ENCODE measurements around the gene SHROOM2.
A peak's percentile ranks its signal among the peaks of the same experiment; 100 is the strongest.

The SHROOM2 gene

DNA sequence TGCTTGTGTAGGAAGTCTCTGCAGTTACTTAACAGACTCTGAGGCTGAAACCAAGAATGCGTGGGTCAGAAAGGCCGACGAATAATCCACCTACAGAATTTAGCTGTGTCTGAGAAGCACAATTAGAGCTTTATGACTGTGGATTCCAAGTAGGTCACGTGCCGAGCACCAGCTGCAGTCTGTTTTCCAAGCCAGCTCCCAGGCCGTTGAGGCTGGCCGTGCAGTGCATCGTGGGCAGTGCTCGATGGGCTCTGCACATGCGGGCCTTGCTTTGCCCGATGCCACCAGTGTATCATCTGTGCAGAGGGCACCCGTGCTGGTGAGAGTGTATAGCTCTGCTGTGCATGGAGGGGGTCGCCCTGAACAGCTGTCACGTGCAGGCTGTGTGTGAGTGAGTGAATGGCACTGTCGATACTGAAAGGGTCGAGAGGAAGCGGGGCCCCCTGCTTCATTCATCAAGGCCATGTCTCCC lies 113.4 kb downstream of the SHROOM2 start:
- no peak for DNase-seq (ENCODE audit: low read depth, low spot score)

DNA sequence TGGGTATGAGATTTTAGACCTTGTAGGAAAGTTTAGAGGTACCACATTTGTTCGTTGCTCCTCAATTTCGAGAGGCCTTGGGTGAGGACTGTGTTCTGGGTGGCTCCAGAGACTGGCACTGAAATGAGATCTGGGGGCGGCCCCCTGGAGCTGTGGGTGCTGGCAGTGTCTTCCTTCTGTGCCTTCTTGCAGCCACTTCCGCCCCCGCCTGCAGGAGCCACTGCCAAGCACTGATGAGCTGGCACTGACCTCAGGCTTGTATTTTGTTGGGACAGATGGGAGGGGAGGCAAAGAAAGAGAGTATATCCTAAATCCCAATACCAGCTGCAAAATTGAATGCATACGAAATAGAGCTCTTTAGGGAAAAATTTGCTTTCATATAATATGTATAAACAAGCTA lies 116.4 kb downstream of the SHROOM2 start:
- no peak for DNase-seq (ENCODE audit: low read depth, low spot score)

DNA sequence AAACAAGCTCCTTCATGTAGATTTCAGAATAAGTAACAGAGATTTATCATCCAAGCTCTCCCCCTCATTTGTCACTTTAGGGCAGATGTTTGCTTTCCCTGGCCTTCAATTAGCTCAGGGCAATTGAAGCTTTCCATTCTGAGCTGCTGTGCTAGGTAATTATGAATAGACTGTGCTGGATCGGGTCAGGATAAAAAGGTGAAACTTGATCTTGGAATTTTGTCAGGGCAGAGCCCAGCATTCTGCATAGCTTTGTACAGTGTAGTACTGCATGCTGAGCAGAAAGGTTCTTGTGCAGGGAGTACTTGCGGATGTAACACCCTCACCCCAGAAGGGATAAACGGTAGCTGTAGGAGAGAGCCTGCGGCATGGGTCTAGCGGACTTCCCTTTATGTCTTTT lies 116.9 kb downstream of the SHROOM2 start:
- no peak for DNase-seq (ENCODE audit: low read depth, low spot score)

DNA sequence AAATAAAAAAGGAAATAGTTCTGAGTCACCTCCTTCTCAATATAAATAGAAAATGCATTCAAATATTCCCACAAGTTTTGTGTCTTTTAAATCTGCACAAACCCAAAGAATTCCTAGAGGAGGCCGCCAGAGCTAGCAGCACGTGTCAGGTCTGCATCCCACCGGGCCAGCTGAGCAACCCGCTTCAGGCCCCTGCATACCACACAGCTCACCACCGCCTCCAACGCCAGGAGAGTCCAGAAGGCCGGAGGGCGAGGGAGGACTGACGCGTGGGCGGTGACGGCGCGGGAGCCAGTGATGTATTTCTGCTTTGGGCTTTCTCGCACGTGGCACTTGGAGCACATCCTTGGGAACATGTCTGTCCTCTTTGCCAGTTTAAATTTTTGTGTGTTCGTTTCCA lies 119.1 kb downstream of the SHROOM2 start:
- DNase-seq (ENCODE audit: low read depth, low spot score) = no peak

DNA sequence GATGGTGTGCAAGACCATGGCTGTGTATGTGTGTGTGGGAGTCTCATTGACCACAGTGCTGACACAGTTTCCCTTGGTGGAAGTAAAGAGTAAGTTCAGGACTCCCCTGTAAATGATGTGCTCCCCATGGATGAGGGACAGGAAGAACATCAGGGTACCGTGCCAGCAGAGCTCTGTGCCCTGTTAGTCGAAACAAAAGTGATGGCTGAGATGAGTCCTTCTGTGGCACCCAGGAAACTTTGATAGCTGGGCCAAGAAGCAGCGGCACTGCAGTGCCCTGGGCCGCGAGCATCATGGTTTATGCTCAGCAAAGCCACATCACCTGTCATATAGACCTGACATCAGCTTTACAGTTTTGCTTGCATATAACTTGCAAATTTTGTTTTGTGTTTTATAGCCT lies 119.5 kb downstream of the SHROOM2 start:
- no peak for DNase-seq (ENCODE audit: low read depth, low spot score)

DNA sequence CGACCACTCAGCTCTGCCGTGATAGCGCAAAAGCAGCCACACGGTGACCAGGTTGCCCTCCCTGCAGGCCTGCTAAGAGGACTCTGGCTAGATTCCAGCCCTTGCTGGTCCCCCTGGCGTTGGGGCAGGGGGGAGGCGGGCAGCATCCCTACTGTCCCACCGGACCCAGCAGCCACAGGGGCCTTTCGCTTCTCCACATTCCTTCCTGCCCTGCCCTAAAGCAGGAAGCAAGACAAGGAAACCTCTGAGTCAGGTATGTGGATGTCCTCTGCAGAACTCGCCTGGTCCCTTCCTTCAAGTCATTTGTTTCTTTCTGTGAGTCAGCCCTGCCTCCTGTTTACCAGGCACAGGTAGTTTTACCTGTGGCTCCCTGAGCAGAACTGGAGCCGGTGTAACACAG lies 120.7 kb downstream of the SHROOM2 start:
- DNase-seq (ENCODE audit: low read depth, low spot score) = no peak

DNA sequence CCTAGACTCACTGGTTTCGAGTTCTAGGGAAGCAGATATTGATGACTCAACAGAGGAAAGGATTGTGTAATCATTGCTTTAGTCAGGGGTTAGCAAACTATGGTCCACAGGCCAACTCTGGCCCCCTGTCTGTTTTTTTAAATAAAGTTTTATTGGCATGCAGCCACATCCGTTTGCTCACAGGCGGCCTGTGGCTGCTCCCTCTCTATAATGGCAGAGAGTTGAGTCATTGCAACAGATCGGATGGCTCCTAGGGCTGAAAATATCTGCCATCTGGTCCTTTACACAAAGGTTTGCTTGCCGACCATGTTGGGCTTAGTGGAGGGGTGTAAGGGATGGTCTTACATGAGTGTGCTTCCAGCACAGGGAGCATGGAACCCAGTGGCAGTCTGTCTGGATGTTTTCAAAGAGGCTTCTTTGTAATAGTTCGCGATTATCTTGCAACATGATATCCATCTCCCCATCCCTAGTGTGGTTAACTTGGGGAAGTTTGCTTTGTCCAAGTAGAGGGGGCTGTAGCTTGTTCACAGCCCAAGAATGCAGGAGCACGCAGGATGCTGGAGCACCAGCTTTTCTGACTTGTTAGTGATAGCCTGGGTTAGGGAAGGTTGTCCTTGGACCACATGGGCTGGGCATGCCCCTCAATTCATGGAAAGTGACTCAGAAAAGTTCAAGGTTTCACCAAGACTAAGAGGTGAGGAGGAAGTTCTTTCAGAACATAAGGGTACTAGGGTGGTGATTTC lies 121.6 kb downstream of the SHROOM2 start:
- no peak for DNase-seq (ENCODE audit: low read depth, low spot score)

DNA sequence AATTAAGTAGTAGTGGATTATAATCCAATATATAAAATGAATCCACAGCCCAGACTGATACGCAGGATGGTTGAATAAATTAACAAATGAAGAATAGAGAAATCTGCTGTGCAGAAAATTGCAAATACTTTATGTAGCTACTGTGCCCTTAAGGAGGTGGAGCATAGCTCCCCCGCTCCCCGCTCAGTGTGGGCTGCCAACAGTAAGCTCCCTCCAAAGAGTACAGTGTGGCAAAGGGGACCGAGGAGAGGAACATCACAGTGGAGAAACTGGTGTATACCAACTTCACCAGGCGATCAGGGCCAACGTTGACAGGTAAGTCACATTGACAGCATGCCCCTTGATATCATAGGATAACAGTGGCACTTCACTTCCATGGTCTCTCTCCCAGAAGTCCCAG lies 123.0 kb downstream of the SHROOM2 start:
- DNase-seq (ENCODE audit: low read depth, low spot score) = no peak

DNA sequence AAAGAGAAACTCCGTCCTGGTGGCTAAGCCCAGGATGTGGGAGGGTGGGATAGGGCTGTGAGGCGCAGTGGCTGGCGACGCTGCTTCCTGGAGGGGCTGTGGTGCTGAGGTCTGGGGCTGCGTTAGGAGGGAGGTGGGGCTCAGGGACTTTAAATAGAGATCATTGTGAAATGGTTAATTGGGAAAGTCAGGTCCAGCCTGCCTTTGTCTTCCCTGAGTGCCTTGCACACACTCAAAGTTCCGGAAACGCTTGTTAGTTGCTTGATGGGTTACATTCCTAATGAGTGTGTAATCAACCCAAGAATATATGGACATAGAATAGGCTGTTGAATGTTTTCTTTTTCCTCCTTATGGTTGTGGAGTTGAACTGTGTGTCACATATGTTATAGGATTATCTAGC lies 125.3 kb downstream of the SHROOM2 start:
- no peak for DNase-seq (ENCODE audit: low read depth, low spot score)

DNA sequence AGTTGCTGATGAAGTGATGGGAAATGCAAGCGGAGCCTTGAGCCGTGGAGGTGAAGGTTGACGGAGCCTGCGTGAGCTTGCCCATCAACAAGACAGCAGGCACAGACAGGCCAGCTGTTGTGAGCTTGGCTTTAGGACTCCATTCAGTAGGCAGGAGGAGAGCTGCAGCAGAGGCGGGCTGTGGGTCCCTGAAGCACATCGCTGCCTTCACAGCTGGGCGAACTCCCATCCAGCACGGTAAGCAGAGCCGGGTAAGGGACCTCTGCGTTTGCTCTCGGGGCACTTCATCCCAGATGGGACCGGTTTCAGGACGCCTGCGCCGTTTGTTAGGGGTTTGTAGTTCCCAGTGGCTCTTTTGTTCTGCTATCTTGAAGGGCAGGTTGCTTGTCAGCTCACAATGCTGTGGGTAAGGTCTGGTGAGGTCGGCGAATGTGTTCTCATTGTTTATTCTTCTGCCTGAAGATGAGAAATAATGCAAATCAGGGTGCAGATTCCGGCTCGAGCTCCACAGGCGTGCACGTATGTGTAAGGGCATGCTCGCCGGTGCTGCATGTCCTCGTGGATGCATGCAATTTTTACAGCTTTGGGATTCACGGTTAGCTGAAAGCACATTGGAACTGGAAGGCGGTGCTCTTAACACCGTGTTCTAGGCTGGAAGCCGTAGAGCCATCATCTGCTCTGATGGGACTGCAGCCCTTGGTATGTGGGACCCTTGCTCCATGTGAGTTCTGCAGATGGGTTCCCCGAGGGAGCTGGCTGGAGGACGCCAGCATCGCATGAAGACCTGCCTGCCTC lies 126.3 kb downstream of the SHROOM2 start:
- DNase-seq (ENCODE audit: low read depth, low spot score) = no peak

DNA sequence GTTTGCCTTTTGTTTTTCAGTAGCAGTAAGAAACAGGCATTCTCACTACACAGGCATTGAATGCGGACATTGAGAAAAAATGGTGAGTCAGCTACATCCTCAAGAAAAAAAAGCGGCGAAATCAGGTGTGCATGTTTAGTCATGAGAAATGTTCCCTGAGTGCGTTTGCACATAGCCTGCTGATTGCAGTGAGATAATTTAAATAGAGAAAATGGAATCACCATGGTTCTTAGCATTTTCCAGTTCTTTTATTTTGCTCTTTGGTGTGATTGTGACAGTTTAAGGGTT lies 126.9 kb downstream of the SHROOM2 start:
- no peak for DNase-seq (ENCODE audit: low read depth, low spot score)

DNA sequence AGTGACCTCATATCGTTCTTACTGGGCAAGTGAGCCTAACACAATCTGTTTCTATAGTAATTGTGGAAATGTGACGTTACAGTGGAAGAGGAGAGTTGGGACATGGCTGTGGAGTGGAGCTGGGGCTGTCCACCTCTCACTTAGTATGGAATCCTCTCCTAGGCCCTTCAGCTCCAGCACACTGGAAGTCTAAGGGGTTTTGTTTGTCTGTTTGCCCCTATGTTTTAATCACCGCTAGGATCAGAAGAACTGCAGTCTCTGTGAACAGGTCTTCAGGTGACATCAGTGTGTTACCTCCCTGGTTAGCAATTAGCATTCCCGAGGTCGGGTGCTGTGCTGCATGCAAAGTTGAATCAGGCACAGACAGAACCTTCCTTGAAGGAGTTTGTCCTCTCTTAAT lies 131.6 kb downstream of the SHROOM2 start:
- DNase-seq (ENCODE audit: low read depth, low spot score) = no peak

DNA sequence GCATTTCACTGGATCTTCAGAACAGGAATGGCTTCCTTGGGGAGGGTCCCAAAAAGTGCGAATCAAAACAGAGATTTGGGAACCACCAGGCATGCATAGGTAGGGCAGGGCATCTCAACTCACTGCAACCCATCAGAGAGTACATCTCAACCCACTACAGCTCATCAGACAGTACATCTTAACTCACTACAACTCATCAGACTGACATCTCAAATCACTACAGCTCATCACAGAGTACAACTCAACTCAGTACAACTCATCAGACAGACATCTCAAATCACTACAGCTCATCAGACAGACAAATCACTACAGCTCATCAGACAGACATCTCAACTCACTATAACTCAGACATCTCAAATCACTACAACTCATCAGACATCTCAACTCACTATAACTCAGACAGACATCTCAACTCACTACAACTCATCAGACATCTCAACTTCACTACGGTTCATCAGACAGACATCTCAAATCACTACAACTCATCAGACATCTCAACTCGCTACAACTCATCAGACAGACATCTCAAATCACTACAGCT lies 133.5 kb downstream of the SHROOM2 start:
- DNase-seq (ENCODE audit: low read depth, low spot score) = no peak

DNA sequence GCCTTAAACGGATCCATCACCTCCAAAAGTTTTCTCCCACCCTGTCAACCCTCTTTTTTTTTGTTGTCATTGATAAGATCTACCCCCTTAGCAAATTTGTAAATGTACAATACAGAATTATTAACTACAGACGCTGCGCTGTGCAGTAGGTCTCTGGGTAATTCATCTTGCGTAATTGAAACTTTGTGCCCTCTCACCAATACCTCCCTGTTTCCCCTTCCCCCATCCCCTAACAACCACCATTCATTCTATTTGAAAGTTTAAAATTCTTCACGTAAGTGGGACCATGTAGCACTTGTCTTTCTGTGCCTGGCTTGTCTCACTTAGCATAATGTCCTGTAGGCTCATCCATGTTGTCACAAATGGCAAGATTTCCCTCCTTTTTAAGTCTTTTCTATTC lies 135.2 kb downstream of the SHROOM2 start:
- DNase-seq (ENCODE audit: low read depth, low spot score) = no peak

DNA sequence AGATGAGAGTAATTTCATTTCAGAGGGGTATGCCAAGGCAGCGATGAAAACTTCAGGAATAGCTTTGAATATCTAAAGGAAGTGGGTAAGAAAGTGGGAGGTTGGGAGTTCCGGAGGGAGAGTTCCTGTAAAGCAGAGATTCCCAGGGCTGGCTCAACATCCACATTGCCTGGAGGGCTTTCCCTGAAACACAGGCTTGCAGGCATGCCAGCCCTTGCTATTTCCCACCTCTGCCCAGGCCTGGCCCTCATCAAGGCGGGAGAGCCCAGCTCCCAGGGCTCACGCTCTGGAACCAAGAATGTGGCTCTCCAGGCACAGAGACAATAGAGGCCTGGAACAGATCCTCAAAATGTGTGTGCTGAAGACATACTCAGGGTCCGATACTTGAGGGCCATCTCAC lies 137.1 kb downstream of the SHROOM2 start:
- DNase-seq (ENCODE audit: low read depth, low spot score) = no peak

DNA sequence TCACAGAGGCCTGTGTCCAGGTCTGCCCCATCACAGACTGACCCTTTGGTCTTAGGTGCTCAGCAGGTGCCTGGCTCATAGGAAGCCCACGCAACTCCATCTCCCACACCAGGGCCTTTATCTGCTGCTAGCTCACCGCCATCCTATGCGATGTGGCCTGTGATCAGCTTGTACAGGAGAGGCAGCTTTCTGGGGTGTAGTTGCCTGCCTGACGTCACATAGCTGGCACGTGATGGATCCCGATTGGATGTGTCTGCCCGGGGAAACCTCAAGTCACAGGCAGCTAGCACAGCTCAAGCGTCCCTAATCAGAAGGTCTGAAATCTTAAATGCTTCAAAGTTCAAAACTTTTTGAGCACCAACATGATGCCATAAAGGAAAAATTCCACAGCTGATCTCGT lies 139.8 kb downstream of the SHROOM2 start:
- no peak for DNase-seq (ENCODE audit: low read depth, low spot score)

DNA sequence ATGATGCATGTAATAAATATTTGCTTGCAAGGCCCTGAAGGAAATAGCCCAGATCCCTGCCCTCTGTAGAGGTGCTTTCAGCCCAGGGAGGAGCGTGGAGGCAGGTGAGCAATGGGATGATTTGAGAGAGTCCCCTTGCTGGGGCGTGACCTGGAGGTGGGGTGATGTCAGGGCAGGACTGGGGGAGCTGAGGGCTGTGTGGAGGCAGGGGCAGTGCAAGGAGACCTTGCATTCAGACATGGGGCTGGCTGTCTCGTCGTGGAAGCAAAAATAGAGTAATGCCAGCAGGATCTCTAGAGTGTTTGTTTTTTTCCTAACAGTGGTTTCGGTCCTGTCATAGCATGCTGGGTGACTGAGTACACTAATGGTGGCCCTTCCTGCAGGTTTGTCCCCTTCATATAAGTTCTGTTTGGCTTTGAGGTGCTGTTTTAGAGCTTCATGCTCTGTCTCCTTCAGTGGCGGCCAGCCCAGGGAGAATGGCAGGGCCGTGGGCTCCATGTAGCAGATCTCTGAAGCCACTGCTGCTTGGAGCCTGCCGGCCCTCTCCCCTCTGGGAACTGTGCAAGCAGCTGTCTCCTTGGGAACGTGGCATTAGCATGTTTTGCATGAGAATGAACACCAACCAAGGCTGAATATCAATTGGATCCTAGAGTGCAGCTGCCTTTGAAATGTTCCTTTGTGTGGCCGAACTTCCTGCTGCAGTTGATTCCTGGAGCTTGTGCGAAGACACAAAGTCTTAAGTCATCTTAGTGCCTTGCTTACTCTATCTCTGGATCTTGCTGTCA lies 141.7 kb downstream of the SHROOM2 start:
- DNase-seq (ENCODE audit: low read depth, low spot score) = no peak

DNA sequence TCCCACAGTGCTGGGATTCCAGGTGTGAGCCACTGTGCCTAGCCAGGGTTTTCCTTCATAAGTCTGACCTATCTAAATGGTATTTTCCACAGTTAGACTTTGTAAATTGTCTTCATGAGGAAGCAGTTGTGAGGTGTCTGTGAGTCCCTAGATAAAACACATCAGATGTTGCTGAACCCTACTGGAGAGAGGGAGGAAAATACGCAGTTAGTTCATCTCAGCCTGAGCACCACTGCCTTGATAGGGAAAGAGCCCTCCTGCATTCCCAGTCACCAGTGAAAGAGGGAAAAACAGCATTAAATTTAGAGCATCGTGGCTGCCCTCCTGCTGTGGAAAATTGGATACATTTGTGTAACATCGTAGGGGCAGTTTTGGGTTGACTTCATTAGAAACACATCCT lies 149.2 kb downstream of the SHROOM2 start:
- no peak for DNase-seq (ENCODE audit: low read depth, low spot score)

DNA sequence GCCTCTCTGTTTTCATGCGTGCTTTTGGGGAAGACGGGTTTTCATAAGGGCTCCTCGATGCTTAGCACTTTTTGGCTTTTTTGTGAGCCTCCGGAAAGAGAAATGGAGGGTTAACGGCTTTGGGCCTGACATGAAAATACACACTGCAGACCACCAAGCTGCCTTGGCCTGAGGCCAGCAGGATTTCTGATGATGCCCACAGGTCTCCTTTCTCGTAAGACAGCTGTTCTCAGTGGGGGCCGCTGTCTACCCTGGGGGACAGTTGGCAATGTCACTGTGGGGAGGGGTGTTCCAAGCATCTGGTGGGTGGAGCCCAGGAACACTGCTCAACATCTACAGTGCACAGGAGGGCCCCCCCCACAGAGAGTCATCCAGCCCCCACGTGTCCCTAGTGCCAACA lies 151.5 kb downstream of the SHROOM2 start:
- DNase-seq (ENCODE audit: low read depth, low spot score) = no peak

DNA sequence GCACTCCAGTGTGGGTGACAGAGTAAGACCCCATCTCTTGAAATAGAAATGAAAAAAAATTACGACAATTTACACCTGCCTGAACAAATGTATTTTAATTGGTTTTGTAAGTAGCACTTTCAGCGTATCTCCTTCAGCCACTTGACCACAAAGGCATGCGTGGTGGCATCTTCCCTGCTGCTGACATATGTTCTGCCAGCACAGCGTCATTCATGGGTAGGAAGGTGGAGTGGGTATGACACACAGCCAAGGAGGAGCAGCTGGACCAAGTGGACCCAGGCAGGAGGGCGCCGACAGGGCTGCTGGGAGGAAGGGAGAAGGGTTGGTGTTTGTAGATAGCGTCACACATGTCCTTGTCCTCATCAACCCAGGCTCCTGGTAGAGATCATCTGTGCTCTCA lies 152.3 kb downstream of the SHROOM2 start:
- no peak for DNase-seq (ENCODE audit: low read depth, low spot score)

DNA sequence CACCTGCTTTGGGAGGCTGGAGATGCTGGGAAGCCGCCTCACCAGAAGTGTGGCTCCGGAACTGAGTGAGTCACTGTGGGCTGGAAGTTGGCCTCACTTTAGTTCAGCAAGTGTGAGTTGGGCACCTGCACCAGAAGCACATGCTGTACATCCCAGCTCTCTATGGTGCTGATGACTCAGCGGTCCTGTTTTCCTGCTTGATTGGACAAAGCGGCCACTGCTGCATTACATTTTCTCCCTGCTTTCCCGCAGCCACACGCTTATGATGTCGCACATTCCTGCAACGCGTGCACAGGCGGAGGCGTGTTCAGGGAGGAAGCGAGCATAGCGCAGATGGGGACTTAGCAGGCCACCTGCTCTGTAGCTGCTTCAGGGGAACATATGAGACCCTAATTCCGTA lies 154.2 kb downstream of the SHROOM2 start:
- peak; percentile 27 for DNase-seq (ENCODE audit: low read depth, low spot score)

DNA sequence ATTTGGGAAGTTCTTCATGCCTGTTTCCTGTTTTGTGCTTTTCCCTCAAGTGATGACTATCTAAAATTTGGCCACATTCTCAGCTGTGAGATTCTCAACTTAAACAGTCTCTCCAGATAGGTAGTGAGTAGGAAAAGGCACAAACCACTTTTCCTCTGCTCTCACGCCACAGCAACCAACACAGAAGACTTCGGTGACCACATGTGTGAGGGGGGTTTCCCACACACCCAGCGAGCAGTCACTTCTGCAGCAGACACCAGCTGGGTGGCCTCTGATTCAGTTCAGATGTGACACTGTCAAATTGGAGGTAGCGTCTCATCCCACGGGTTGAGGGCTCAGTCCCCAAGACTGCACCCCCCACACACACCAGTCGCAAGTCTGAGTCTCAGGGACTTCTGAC lies 155.9 kb downstream of the SHROOM2 start:
- DNase-seq (ENCODE audit: low read depth, low spot score) = no peak
